Measurements from ENCODE around the gene STRIP2.

The STRIP2 gene

DNA sequence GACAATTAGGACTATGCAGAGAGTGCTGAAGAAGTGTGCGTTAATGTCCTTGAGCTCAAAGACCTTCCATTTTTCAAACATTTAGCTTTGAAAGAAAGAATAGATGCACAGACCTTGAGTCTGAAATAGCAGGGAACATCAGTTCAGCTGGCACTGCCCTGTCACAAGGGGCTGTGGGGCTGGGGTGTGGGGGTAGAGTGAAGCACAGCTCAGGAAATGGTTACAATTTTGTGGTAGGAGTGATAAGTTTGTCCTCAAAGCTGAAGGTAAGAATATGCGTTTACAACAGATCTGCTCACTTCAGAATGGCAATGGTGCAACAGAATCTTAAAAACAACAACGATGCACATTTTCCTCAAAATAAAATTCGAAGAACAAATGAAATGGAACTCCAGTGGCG, 101.7 kb downstream of the STRIP2 start:
- DNase-seq: no peak

GRCh38 chr7:129536323-129536722, 102.1 kb downstream of the STRIP2 start:
- no peak for DNase-seq

All from NCI-H524 treated with DMSO at 0.1 percent for 48 hours (cell line).